GM21576 (cell line): ENCODE data around the gene ECT2L.
"Not testable (repeated sequence)": the region's sequence is repeated elsewhere in the genome, so short reads cannot be mapped to it uniquely, and the experiment has no call there.

Experiments used
- ATAC-seq: cut with Tn5 transposase; IDR thresholded peaks from one replicate; pipeline ENCODE4 v1.9.1; 2021; ENCODE audit warnings: mild to moderate bottlenecking, moderate library complexity; ENCODE audit not compliant: unreplicated experiment

The ECT2L gene

DNA sequence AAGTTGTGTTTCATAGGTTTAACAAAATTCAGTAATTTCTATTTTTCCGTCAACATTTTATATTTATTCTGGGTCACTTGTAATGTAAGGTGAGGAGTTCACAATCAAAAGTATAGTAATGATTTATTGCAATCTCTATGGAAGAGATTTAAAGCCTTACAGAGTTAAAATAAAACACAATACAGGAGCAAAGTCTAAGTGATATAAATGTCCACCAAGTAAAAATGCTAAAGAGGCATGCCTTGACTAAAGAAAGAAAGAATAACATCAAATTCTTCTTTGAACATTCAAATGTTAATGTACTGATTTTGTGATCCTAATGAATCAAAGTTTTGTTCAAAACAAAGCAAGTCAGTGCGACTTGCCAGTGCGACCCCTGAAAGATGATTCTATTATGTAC lies 130.7 kb downstream of the ECT2L start:
- ATAC-seq, result no peak

DNA sequence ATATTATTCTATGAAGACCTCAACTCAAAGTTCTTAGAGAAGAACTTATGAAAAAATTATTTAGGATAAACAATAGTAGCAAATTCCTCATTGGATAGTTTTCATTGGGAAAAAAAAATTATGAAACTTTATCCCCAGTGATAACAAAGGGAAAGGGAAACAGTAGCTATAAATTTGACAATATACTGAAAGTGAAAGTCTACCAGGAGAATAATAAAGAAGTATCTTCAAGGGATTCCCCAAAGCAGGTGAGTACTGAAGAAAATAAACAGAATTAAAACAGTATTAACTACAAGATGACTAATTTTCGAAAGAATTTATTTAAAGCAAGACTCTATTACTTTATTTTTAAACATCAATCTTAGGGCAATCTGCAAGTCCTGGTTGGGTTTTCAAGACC lies 135.8 kb downstream of the ECT2L start:
- no peak for ATAC-seq

DNA sequence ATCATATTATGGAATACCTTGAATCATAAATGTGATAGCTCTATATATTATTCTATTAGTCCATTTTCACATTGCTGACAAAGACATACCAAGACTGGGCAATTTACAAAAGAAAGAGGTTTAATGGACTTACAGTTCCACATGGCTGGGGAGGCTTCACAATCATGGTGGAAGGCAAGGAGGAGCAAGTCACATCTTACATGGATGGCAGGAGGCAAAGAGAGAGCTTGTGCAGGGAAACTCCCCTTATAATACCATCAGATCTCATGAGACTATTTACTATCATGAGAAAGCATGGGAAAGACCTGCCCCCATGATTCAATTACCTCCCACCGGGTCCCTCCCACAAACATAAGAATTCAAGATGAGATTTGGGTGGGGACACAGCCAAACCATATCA lies 141.0 kb downstream of the ECT2L start:
- not testable (repeated sequence) for ATAC-seq

GRCh38 chr6:138943089-138943625 lies 147.3 kb downstream of the ECT2L start:
- no peak for ATAC-seq

- peak; percentile 55 for ATAC-seq
Observed at GRCh38 chr6:138944412-138944811, 148.5 kb downstream of the ECT2L start.

DNA sequence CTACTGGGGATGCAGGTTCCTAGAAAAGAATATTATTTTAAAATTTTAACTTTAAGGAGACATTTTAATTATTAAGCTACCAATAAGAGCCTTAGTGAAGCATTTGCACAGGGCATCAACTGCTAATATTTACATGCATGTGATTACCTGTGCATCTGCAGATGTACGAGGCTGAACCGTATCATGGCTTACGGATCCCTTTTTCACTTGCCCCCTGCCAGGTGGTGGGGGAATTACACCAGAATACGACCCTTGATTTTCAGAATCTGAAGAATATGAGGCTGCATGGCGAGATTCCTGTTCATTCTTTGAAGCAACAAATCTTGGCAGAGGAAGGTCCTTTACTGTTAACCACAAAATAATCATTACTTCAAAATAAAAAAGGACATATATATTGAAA lies 149.5 kb downstream of the ECT2L start:
- no peak for ATAC-seq

- ATAC-seq, result no peak
Observed at GRCh38 chr6:138948004-138948403, 152.1 kb downstream of the ECT2L start.

- ATAC-seq, result no peak
Observed at GRCh38 chr6:138948546-138949179, 152.8 kb downstream of the ECT2L start.

GRCh38 chr6:138953451-138953850 lies 157.6 kb downstream of the ECT2L start:
- ATAC-seq, result no peak
